ENCODE results near the gene GNB5.

DNA sequence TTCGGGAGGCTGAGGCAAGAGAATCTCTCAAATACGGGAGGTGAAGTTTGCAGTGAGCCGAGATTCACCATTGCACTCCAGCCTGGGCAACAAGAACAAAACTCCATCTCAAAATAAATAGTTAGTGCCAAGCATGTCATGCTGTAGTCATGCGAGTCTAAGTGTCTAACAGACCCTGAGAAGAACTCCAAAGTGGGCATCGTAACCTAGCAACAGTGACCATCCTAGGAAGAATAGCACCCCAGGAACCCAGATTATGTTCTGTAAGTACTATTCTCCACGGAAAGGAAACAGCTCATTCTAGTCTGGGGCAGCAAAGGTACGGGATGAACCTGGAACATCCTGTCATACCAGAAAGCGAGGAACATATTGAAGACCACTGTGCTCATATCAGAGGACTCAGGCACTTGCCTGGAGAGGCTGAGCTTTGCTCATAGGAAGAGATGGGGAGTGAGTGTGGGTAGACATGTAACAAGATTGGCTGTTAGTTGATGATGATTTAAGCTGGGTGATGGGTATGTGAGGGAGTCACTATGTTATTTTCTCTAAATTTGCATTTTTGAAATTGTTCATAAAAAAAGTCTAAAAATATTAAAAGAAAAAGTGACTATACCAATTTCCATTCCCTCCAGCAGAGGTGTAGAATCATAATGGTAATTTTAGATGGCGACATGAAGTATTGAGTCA, 110.3 kb downstream of the GNB5 start:
- TF ChIP-seq, protein P1, sequence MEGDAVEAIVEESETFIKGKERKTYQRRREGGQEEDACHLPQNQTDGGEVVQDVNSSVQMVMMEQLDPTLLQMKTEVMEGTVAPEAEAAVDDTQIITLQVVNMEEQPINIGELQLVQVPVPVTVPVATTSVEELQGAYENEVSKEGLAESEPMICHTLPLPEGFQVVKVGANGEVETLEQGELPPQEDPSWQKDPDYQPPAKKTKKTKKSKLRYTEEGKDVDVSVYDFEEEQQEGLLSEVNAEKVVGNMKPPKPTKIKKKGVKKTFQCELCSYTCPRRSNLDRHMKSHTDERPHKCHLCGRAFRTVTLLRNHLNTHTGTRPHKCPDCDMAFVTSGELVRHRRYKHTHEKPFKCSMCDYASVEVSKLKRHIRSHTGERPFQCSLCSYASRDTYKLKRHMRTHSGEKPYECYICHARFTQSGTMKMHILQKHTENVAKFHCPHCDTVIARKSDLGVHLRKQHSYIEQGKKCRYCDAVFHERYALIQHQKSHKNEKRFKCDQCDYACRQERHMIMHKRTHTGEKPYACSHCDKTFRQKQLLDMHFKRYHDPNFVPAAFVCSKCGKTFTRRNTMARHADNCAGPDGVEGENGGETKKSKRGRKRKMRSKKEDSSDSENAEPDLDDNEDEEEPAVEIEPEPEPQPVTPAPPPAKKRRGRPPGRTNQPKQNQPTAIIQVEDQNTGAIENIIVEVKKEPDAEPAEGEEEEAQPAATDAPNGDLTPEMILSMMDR (IDR thresholded peaks at IDR 0.05; ENCODE audit: insufficient read depth, low read depth, low read length), result no peak
- no peak for TF ChIP-seq EZH2 (IDR thresholded peaks at IDR 0.05; ENCODE audit: insufficient read depth, low read length)
